RWPE2 (cell line): ENCODE measurements around the gene CKLF.

ENCODE experiments used
- ATAC-seq: fragments of 200-7000 bp; cut with Tn5 transposase; 3 replicates; pipeline ENCODE4 v1.9.1; 2021; ENCODE audit warnings: low read depth
- DNase-seq: peaks from one replicate; pipeline ENCODE4 v3.0.0-alpha.2; 2020; ENCODE audit warnings: low spot score
- H3K27ac ChIP-seq: fragments of 450-650 bp; 2 replicates; pipeline ENCODE4 v1.5.1; 2017; ENCODE audit warnings: mild to moderate bottlenecking; ENCODE audit not compliant: poor library complexity, severe bottlenecking
- H3K27me3 ChIP-seq: fragments of 250-450 bp; sonication (Bioruptor Pico); 2 replicates; pipeline ENCODE4 v1.5.1; 2021; ENCODE audit warnings: mild to moderate bottlenecking, moderate library complexity; ENCODE audit not compliant: insufficient read depth, poor library complexity, severe bottlenecking
- H3K36me3 ChIP-seq: fragments of 250-450 bp; sonication (Bioruptor Pico); 2 replicates; pipeline ENCODE4 v1.5.1; 2020; ENCODE audit warnings: low read depth, mild to moderate bottlenecking, moderate library complexity
- H3K4me1 ChIP-seq: fragments of 250-450 bp; sonication (Bioruptor Pico); 2 replicates; pipeline ENCODE4 v1.5.1; 2021; ENCODE audit warnings: mild to moderate bottlenecking, moderate library complexity; ENCODE audit not compliant: insufficient read depth, poor library complexity, severe bottlenecking
- H3K4me3 ChIP-seq: fragments of 250-450 bp; sonication (Bioruptor Pico); 2 replicates; pipeline ENCODE4 v1.5.1; 2021; ENCODE audit warnings: mild to moderate bottlenecking, moderate library complexity; ENCODE audit not compliant: severe bottlenecking
- H3K9me3 ChIP-seq: fragments of 250-450 bp; sonication (Bioruptor Pico); 2 replicates; pipeline ENCODE4 v1.5.1; 2021; ENCODE audit warnings: mild to moderate bottlenecking, moderate library complexity; ENCODE audit not compliant: severe bottlenecking
- CTCF ChIP-seq: fragments of 450-650 bp; IDR thresholded peaks from one replicate; pipeline ENCODE4 v1.5.1; 2017; ENCODE audit warnings: mild to moderate bottlenecking, moderate library complexity; ENCODE audit not compliant: poor library complexity, severe bottlenecking

CKLF gene

GRCh38 chr16:66576296-66576695 lies 23.9 kb downstream of the CKLF start:
- no peak overlapping the region for H3K4me3 ChIP-seq
- no peak overlapping the region for H3K27ac ChIP-seq
- ATAC-seq = no peak
- H3K36me3 ChIP-seq = no peaks in the 10 kb centered on the region
- H3K9me3 ChIP-seq = no peaks in the 10 kb centered on the region
- H3K4me1 ChIP-seq = peaks cover 12% of the 10 kb centered on the region
- no peaks in the 10 kb centered on the region for H3K27me3 ChIP-seq
- TF ChIP-seq CTCF = no peak
- DNase-seq = no peak

GRCh38 chr16:66578651-66579531 lies 26.5 kb downstream of the CKLF start, which contains the start of gene CMTM2:
Gene CMTM2 (plus strand): TSS chr16:66579463. CDS start chr16:66579608, 145 bp downstream.
- ATAC-seq (no peak), DNase-seq (peak; percentile 62)
- Histone ChIP-seq H3K9me3 (no peaks in the 10 kb centered on the region), H3K36me3 (no peaks in the 10 kb centered on the region), H3K4me1 (peaks cover 17% of the 10 kb centered on the region), H3K27me3 (no peaks in the 10 kb centered on the region), H3K4me3 (no peak within 1 kb of the TSS), H3K27ac (peak within 1 kb of the TSS; percentile 13)
- TF ChIP-seq CTCF = no peak

- no peak for DNase-seq
- peak; percentile 52 for TF ChIP-seq CTCF
- no peaks in the 10 kb centered on the region for H3K9me3 ChIP-seq
- ATAC-seq = peak; percentile 99
- no peaks in the 10 kb centered on the region for H3K27me3 ChIP-seq
- peak overlapping the region; percentile 13 for H3K27ac ChIP-seq
- peaks cover 17% of the 10 kb centered on the region for H3K4me1 ChIP-seq
- no peak overlapping the region for H3K4me3 ChIP-seq
- no peaks in the 10 kb centered on the region for H3K36me3 ChIP-seq
These were observed 28.3 kb downstream of the CKLF start for GRCh38 chr16:66580605-66581209.

DNA sequence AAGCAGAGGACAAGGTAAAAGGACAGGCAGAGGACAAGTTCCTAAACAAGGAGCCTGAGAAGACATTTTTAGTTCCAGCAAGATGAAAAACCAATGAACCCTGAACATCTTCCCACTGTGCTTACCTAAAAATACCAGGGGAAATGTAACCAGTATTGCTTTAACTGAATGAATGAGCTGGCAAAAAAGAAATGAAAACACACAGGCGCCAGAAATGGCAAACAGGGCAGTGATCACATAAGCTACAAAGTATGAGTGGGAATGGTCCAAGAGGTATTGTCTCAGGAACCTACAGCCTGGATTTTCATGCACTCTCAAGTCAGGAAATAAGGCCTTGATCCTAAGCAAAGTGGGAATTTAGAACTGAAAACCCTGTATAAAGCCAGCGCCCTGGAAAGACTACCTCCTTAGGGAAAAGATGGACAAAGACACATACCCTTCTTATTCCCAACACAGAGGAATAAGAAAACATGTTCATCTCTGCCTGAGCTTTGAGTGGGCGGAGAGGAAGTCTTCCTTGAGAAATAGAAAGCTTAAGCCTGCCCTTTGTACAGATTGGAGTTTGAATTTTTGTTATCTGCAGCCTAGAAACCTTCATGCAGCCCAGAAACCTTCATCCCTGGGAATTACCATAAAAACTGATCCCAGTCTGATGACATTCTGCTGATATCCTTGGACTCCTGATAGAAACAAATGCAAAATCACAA lies 29.0 kb downstream of the CKLF start:
- DNase-seq (no peak), ATAC-seq (no peak)
- H3K36me3 ChIP-seq = no peaks in the 10 kb centered on the region
- no peaks in the 10 kb centered on the region for H3K9me3 ChIP-seq
- no peak overlapping the region for H3K4me3 ChIP-seq
- H3K27me3 ChIP-seq = no peaks in the 10 kb centered on the region
- H3K27ac ChIP-seq = peak overlapping the region; percentile 13
- no peak for TF ChIP-seq CTCF
- H3K4me1 ChIP-seq = peaks cover 17% of the 10 kb centered on the region
